Psoas muscle (tissue), 8 donors: ENCODE data around the gene ATP7B. TPM values are rescaled to one million over a fixed set of nuclear protein-coding genes. Genes with fewer than 3 reads are reported as not detected.

Source experiments
- ATAC-seq, 4 donors: fragments of 200-7000 bp; cut with Tn5 transposase; one replicate each; pipeline ENCODE4 v1.9.1; 2020; ENCODE audit warnings: moderate library complexity in 3 of 4, mild to moderate bottlenecking in 2 of 4
- DNase-seq, 2 donors: peaks; one replicate each; pipeline ENCODE4 v3.0.0-alpha.2; 2020
- H3K27ac ChIP-seq: fragments of 200-600 bp; one replicate; pipeline ENCODE4 v1.8.0; 2022
- H3K27me3 ChIP-seq, 3 donors: fragments of 200-600 bp in 1 of 3; one replicate each; pipeline versions ENCODE4 v1.6.1 to v1.8.0; 2013 to 2022; ENCODE audit warnings: low read length in 2 of 3, mild to moderate bottlenecking in 2 of 3, moderate library complexity in 1 of 3; ENCODE audit not compliant: insufficient read depth in 3 of 3
- H3K36me3 ChIP-seq, 2 donors: fragments of 200-600 bp in 1 of 2; one replicate each; pipeline versions ENCODE4 v1.6.1 to v1.8.0; 2013 to 2022; ENCODE audit warnings: low read depth in 1 of 2, mild to moderate bottlenecking in 1 of 2, moderate library complexity in 1 of 2; ENCODE audit not compliant: insufficient read depth in 1 of 2
- H3K4me1 ChIP-seq: fragments of 200-600 bp; one replicate; pipeline ENCODE4 v1.8.0; 2022
- H3K4me3 ChIP-seq: fragments of 200-600 bp; one replicate; pipeline ENCODE4 v1.8.0; 2022; ENCODE audit warnings: mild to moderate bottlenecking
- H3K9me3 ChIP-seq: fragments of 200-600 bp; one replicate; pipeline ENCODE4 v1.8.0; 2022
- CTCF ChIP-seq: fragments of 200-600 bp; IDR thresholded peaks from one replicate; pipeline ENCODE4 v1.8.0; 2022; ENCODE audit warnings: antibody characterized with exemption
- WGBS, 3 donors: extraction: QIAGEN DNeasy Blood & Tissue Kit; methylation state at CpG; one replicate each; pipeline versions ENCODE4 v1.1.6 to v1.1.7; 2013; 5-methylcytosine and 5-hydroxymethylcytosine counted together
- intact Hi-C, 2 donors: fragments of 100-400 bp; cut with DNase I; formaldehyde crosslinking; loops; one replicate each; pipeline versions ENCODE4 v1.11.0 to v1.14.2; 2022
- polyA plus RNA-seq, 3 donors: library from polyadenylated mRNA; stranded (reverse); fragments of 200-250 nt; gene quantifications; one replicate each; pipeline ENCODE4 v1.2.3, GENCODE V29; 2013
- total RNA-seq, 4 donors: library from RNA; stranded (reverse); fragmentation: NEBNext Ultra II Directional in 2 of 4; extraction: Animal tissue kit (Norgen Biotek cat#: 25700) in 2 of 4; gene quantifications; one replicate each; pipeline versions ENCODE4 v1.2.1 to v1.2.4, GENCODE V29; 2021 to 2023
- donor health status: healthy with polysubstance abuse.
- donor health status: DM: no; HTN: no; CAD: no; lungs with moderate emphysema.
- donor health status: Bipolar disorder and iron deficiency.
- donor health status: healthy.
- donor health status: DM: yes; HTN: yes; CAD: no.
- donor health status: DM: no; HTN: no; CAD: no.
- donor health status: DM: no; HTN: no; CAD: no.
- donor health status: DM: yes; HTN: yes; CAD: no.

Gene ATP7B
- total and polyA plus RNA-seq, 7 donors, result 0.72 to 3.5 (median 1.3) TPM

GRCh38 chr13:52003541-52003940 lies 7.7 kb downstream of the ATP7B start:
- Histone ChIP-seq H3K27me3 (no peaks in the 10 kb centered on the region), H3K4me1 (peaks cover 10% of the 10 kb centered on the region), H3K9me3 (no peaks in the 10 kb centered on the region), H3K4me3 (no peak overlapping the region), H3K36me3 (no peaks in the 10 kb centered on the region), H3K27ac (no peak overlapping the region)
- 37 to 57% (median 47%) methylated on average over 4 of the region's 4 CpGs for WGBS, 3 donors
- DNase-seq (no peak), ATAC-seq (peak; percentile 66 to 81 (median 72))
- peak; percentile 17 for TF ChIP-seq CTCF
- intact Hi-C loops, result loop anchor here in 1 of 2 donors (10.0 kb wide), 1 partner anchor 451 kb away; the partner anchor contains the start of genes CKAP2 and VPS36

- ATAC-seq, result no peak
- intact Hi-C loops, result loop anchor here in 1 of 2 donors (10.0 kb wide), 1 partner anchor 452 kb away; the partner anchor contains the start of genes CKAP2 and VPS36
These were observed 8.9 kb downstream of the ATP7B start for GRCh38 chr13:52002361-52002760.

DNA sequence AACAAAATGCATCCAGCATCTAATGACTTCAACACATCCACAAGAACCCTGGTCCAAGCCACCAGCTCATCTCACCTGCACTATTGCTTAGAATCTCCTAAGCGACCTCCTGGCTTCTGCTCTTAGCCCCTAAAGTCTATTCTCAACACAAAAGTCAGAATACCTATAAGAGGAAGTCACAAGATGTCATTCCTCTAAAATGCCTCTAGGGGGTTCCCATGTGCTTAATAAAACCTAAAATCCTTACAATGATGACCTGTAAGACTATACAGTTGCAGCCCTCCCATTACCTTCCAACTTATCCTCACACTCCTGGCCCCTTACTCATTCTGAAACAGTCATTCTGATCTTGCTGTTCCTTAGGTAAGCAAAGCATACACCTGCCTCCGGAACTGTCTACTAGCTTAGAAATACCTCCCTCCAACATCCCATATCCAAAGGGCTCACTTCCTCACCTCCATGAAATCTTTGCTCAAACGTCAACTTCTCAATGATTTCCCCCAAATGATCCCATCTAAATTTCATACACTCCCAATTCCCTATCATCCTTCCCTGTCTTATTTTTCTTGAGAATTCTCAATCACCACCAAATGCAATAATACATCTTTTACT lies 10.0 kb downstream of the ATP7B start:
- Histone ChIP-seq H3K4me1 (peaks cover 16% of the 10 kb centered on the region), H3K27me3 (no peaks in the 10 kb centered on the region), H3K9me3 (no peaks in the 10 kb centered on the region), H3K36me3 (no peaks in the 10 kb centered on the region), H3K4me3 (no peak overlapping the region), H3K27ac (no peak overlapping the region)
- WGBS, 3 donors, result 61 to 62% (median 61%) methylated on average over 3 of the region's 3 CpGs
- ATAC-seq (peak in 2 of 4 donors; percentile 37 to 62), DNase-seq (no peak)
- TF ChIP-seq CTCF, result peak; percentile 65
- intact Hi-C loops, result loop anchor here (2.0 to 10.0 kb wide), 2 partner anchors 128 to 454 kb away; partner anchors contain the start of genes CKAP2 (in 1 of the 2), NEK5 (in 1 of the 2) and VPS36 (in 1 of the 2)

More at GRCh38 chr13:52002361-52002760, 8.9 kb downstream of the ATP7B start:
- Histone ChIP-seq H3K27me3 (no peaks in the 10 kb centered on the region), H3K27ac (no peak overlapping the region), H3K4me1 (peaks cover 13% of the 10 kb centered on the region), H3K36me3 (no peaks in the 10 kb centered on the region), H3K9me3 (no peaks in the 10 kb centered on the region), H3K4me3 (no peak overlapping the region)
- 69 to 83% (median 81%) methylated on average over 3 to 4 of the region's 4 CpGs for WGBS, 3 donors
- DNase-seq, result no peak
- no peak for TF ChIP-seq CTCF

GRCh38 chr13:51999921-52000320 lies 11.3 kb downstream of the ATP7B start:
- Histone ChIP-seq H3K9me3 (no peaks in the 10 kb centered on the region), H3K27me3 (no peaks in the 10 kb centered on the region), H3K4me1 (peaks cover 28% of the 10 kb centered on the region), H3K27ac (no peak overlapping the region), H3K36me3 (no peaks in the 10 kb centered on the region), H3K4me3 (peak overlapping the region; percentile 6)
- 57 to 69% (median 59%) methylated on average over 1 of the region's 1 CpG for WGBS, 3 donors
- intact Hi-C loops, result loop anchor here (2.0 to 10.0 kb wide), 3 partner anchors 127 to 455 kb away; partner anchors contain the start of genes NEK5 (in 2 of the 2), CKAP2 (in 1 of the 2) and VPS36 (in 1 of the 2)
- no peak for TF ChIP-seq CTCF
- no peak for DNase-seq
- no peak for ATAC-seq
